ENCODE measurements around the gene MOCOS. TPM values are rescaled to one million over a fixed set of nuclear protein-coding genes. Genes with fewer than 3 reads are reported as not detected.
A peak's percentile ranks its signal among the peaks of the same experiment; 100 is the strongest.

Gene MOCOS
- total and polyA plus RNA-seq, 2 of the 13 experiments (the other 11 are each of a cell fraction or from before 2014, with no cell fraction given), result 7.7 to 15.4 TPM

DNA sequence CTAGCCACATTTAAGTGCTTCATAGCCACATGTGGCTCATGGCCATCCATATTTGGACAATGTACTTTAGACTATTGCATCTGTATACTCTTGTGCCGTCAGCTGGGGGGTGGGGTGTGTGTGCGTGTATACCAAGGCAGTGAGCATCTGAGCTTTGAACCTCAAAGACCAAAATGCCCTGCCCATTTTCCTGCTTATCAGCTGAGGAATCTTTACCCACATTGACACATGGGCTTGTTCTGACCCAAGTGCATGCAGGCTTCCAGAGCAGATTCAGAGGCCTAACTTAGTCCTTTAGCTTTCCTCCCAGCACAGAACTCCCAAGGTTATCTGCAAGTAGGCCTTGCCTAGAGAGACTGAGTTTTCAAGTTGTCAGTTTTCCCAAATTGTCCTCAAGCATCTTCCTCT is 11.1 kb upstream of the MOCOS start (continued):
- no peak; the same call in 1 of the 2 replicates for TF ChIP-seq KDM5A (IDR thresholded peaks at IDR 0.05; ENCODE audit: borderline replicate concordance, low read length)
- no peak for TF ChIP-seq ARNT (IDR thresholded peaks at IDR 0.05)
- TF ChIP-seq, protein P1, sequence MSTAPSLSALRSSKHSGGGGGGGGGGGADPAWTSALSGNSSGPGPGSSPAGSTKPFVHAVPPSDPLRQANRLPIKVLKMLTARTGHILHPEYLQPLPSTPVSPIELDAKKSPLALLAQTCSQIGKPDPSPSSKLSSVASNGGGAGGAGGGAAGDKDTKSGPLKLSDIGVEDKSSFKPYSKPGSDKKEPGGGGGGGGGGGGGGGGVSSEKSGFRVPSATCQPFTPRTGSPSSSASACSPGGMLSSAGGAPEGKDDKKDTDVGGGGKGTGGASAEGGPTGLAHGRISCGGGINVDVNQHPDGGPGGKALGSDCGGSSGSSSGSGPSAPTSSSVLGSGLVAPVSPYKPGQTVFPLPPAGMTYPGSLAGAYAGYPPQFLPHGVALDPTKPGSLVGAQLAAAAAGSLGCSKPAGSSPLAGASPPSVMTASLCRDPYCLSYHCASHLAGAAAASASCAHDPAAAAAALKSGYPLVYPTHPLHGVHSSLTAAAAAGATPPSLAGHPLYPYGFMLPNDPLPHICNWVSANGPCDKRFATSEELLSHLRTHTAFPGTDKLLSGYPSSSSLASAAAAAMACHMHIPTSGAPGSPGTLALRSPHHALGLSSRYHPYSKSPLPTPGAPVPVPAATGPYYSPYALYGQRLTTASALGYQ (CRISPR knock-in tag; IDR thresholded peaks at IDR 0.05), result peak; percentile 80; the same call in 1 of the 2 replicates
- TF ChIP-seq KLF9 (CRISPR knock-in tag; IDR thresholded peaks at IDR 0.05; ENCODE audit: low read depth), result no peak
- no peak for TF ChIP-seq ZNF672 (CRISPR knock-in tag; IDR thresholded peaks at IDR 0.05)
- 0 out of 2 replicates have a peak, but pooled peaks have one; percentile 34 for TF ChIP-seq ARHGAP35 (CRISPR knock-in tag; IDR thresholded peaks at IDR 0.05; ENCODE audit: borderline replicate concordance)
- TF ChIP-seq SMC3 (IDR thresholded peaks at IDR 0.05; ENCODE audit: low read length), result peak; percentile 41; the same call in 1 of the 2 replicates
- TF ChIP-seq JUND (CRISPR knock-in tag; IDR thresholded peaks at IDR 0.05), result peak; percentile 25; the same call in 1 of the 2 replicates
- TF ChIP-seq TCF7 (IDR thresholded peaks at IDR 0.05; ENCODE audit: low read depth), result peak; percentile 73
- TF ChIP-seq ATF1 (CRISPR knock-in tag; IDR thresholded peaks at IDR 0.05), result peak; percentile 69
- TF ChIP-seq XRCC5 (optimal IDR thresholded peaks at IDR 0.05; ENCODE audit: low read length), result peak; percentile 82
- TF ChIP-seq ZNF766 (CRISPR knock-in tag; IDR thresholded peaks at IDR 0.05; ENCODE audit: borderline replicate concordance), result no peak
- no peak for TF ChIP-seq XBP1 (CRISPR knock-in tag; IDR thresholded peaks at IDR 0.05)
- TF ChIP-seq, protein P2, sequence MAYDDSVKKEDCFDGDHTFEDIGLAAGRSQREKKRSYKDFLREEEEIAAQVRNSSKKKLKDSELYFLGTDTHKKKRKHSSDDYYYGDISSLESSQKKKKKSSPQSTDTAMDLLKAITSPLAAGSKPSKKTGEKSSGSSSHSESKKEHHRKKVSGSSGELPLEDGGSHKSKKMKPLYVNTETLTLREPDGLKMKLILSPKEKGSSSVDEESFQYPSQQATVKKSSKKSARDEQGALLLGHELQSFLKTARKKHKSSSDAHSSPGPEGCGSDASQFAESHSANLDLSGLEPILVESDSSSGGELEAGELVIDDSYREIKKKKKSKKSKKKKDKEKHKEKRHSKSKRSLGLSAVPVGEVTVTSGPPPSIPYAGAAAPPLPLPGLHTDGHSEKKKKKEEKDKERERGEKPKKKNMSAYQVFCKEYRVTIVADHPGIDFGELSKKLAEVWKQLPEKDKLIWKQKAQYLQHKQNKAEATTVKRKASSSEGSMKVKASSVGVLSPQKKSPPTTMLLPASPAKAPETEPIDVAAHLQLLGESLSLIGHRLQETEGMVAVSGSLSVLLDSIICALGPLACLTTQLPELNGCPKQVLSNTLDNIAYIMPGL (CRISPR knock-in tag; IDR thresholded peaks at IDR 0.05; ENCODE audit: borderline replicate concordance in 1 of 2, low read depth in 1 of 2), result peak; percentile 43 to 56; a peak in 2 of 4 replicates
- 0 out of 2 replicates have a peak, but pooled peaks have one; percentile 52 for TF ChIP-seq KAT7 (CRISPR knock-in tag; IDR thresholded peaks at IDR 0.05; ENCODE audit: borderline replicate concordance)
- TF ChIP-seq ZNF567 (CRISPR knock-in tag; IDR thresholded peaks at IDR 0.05; ENCODE audit: borderline replicate concordance), result no peak
- TF ChIP-seq HDAC1 (CRISPR knock-in tag; IDR thresholded peaks at IDR 0.05), result peak; percentile 86
- peak; percentile 75 for TF ChIP-seq ZNF629 (CRISPR knock-in tag; conservative IDR thresholded peaks at IDR 0.05)
- no peak for TF ChIP-seq NCOA5 (CRISPR knock-in tag; IDR thresholded peaks at IDR 0.05)
- no peak for TF ChIP-seq ZNF775 (CRISPR knock-in tag; IDR thresholded peaks at IDR 0.05; ENCODE audit: borderline replicate concordance)
- TF ChIP-seq CREB1 (IDR thresholded peaks at IDR 0.05), result peak; percentile 77
- TF ChIP-seq CREB1 (CRISPR knock-in tag; IDR thresholded peaks at IDR 0.05), result peak; percentile 89
- peak; percentile 58; the same call in 1 of the 2 replicates for TF ChIP-seq AHR (CRISPR knock-in tag; IDR thresholded peaks at IDR 0.05)
- TF ChIP-seq ELF3 (CRISPR knock-in tag; IDR thresholded peaks at IDR 0.05), result 0 out of 2 replicates have a peak, but pooled peaks have one; percentile 66
- TF ChIP-seq ZNF609 (CRISPR knock-in tag; IDR thresholded peaks at IDR 0.05; ENCODE audit: borderline replicate concordance), result peak; percentile 88
